H9 (cell line): Measurements from ENCODE around the gene EGLN3. TPM values are rescaled to one million over a fixed set of nuclear protein-coding genes. Genes with fewer than 3 reads are reported as not detected.

Experiments used
- DNase-seq: peaks from one replicate; pipeline ENCODE4 v3.0.0-alpha.2; 2017
- H2AFZ ChIP-seq: one replicate; pipeline ENCODE4 v1.6.1; 2013; ENCODE audit warnings: mild to moderate bottlenecking, low read length, control low read depth, moderate library complexity
- H2AK5ac ChIP-seq: 2 replicates; pipeline ENCODE4 v1.6.1; 2013; ENCODE audit warnings: low read length, control low read depth, mixed read lengths; ENCODE audit not compliant: insufficient read length
- H2BK120ac ChIP-seq: one replicate; pipeline ENCODE4 v1.6.1; 2013; ENCODE audit warnings: low read depth, mild to moderate bottlenecking, low read length, control low read depth, inconsistent platforms; ENCODE audit not compliant: poor library complexity, severe bottlenecking
- H2BK12ac ChIP-seq: 2 replicates; pipeline ENCODE4 v1.6.1; 2013; ENCODE audit warnings: low read length, control low read depth, mixed read lengths, low read depth; ENCODE audit not compliant: insufficient read length
- H2BK15ac ChIP-seq: 2 replicates; pipeline ENCODE4 v1.6.1; 2013; ENCODE audit warnings: low read depth, low read length, control low read depth
- H2BK20ac ChIP-seq: one replicate; pipeline ENCODE4 v1.6.1; 2013; ENCODE audit warnings: low read depth, mild to moderate bottlenecking, low read length, control low read depth, inconsistent platforms; ENCODE audit not compliant: poor library complexity, severe bottlenecking
- H2BK5ac ChIP-seq: 2 replicates; pipeline ENCODE4 v1.6.1; 2013; ENCODE audit warnings: low read length, control low read depth, mixed read lengths; ENCODE audit not compliant: insufficient read length
- H3K14ac ChIP-seq: 2 replicates; pipeline ENCODE4 v1.6.1; 2013; ENCODE audit warnings: low read length, control low read depth; ENCODE audit not compliant: insufficient read depth
- H3K18ac ChIP-seq: 2 replicates; pipeline ENCODE4 v1.6.1; 2013; ENCODE audit warnings: low read depth, mild to moderate bottlenecking, mixed read lengths, low read length, control low read depth; ENCODE audit not compliant: insufficient read length
- H3K23ac ChIP-seq: 2 replicates; pipeline ENCODE4 v1.6.1; 2013; ENCODE audit warnings: low read length, control low read depth, mixed read lengths, low read depth; ENCODE audit not compliant: insufficient read length
- H3K23me2 ChIP-seq: 2 replicates; pipeline ENCODE4 v1.6.1; 2013; ENCODE audit warnings: low read depth, mild to moderate bottlenecking, mixed read lengths, low read length, control low read depth; ENCODE audit not compliant: insufficient read length, poor library complexity, severe bottlenecking
- H3K27ac ChIP-seq: 2 replicates; pipeline ENCODE4 v1.5.1; 2013; ENCODE audit warnings: low read length, control low read depth, mixed read lengths, low read depth; ENCODE audit not compliant: insufficient read length
- H3K27me3 ChIP-seq: 2 replicates; pipeline ENCODE4 v1.6.1; 2013; ENCODE audit warnings: low read length, control low read depth, inconsistent platforms; ENCODE audit not compliant: insufficient read depth
- H3K4ac ChIP-seq: 2 replicates; pipeline ENCODE4 v1.6.1; 2013; ENCODE audit warnings: low read depth, mild to moderate bottlenecking, control low read depth, inconsistent platforms, low read length, moderate library complexity
- H3K4me1 ChIP-seq: 2 replicates; pipeline ENCODE4 v1.6.1; 2013; ENCODE audit warnings: low read length, control low read depth, inconsistent platforms; ENCODE audit not compliant: insufficient read depth
- H3K4me2 ChIP-seq: 2 replicates; pipeline ENCODE4 v1.6.1; 2013; ENCODE audit warnings: low read length, control low read depth, mixed read lengths; ENCODE audit not compliant: insufficient read length, insufficient read depth
- H3K56ac ChIP-seq: 2 replicates; pipeline ENCODE4 v1.6.1; 2013; ENCODE audit warnings: low read depth, mild to moderate bottlenecking, mixed read lengths, low read length, control low read depth; ENCODE audit not compliant: insufficient read length
- H3K79me1 ChIP-seq: 2 replicates; pipeline ENCODE4 v1.6.1; 2013; ENCODE audit warnings: low read depth, mild to moderate bottlenecking, moderate library complexity, low read length, control low read depth, inconsistent platforms; ENCODE audit not compliant: insufficient read depth, poor library complexity, severe bottlenecking
- H3K79me2 ChIP-seq: 2 replicates; pipeline ENCODE4 v1.6.1; 2013; ENCODE audit warnings: low read length, control low read depth, inconsistent platforms; ENCODE audit not compliant: insufficient read depth
- H3K9ac ChIP-seq: 2 replicates; pipeline ENCODE4 v1.6.1; 2013; ENCODE audit warnings: low read length, control low read depth, mixed read lengths; ENCODE audit not compliant: insufficient read length; ENCODE audit errors: extremely low read depth
- H3K9me3 ChIP-seq: one replicate; pipeline ENCODE4 v1.6.1; 2013; ENCODE audit warnings: low read depth, low read length, inconsistent platforms; ENCODE audit not compliant: control insufficient read depth
- H3T11ph ChIP-seq: one replicate; pipeline ENCODE4 v1.6.1; 2013; ENCODE audit warnings: mild to moderate bottlenecking, low read length, control low read depth, inconsistent platforms
- H4K20me1 ChIP-seq: one replicate; pipeline ENCODE4 v1.6.1; 2013; ENCODE audit not compliant: control insufficient read depth, insufficient read length, insufficient read depth
- H4K5ac ChIP-seq: 2 replicates; pipeline ENCODE4 v1.6.1; 2013; ENCODE audit warnings: low read depth, mild to moderate bottlenecking, mixed read lengths, low read length, control low read depth; ENCODE audit not compliant: insufficient read length
- H4K8ac ChIP-seq: replicated peaks from 2 replicates; pipeline ENCODE4 v1.6.1; 2013; ENCODE audit warnings: low read length, control low read depth, mixed read lengths, low read depth; ENCODE audit not compliant: insufficient read length
- H4K91ac ChIP-seq: 2 replicates; pipeline ENCODE4 v1.6.1; 2013; ENCODE audit warnings: low read depth, mild to moderate bottlenecking, moderate library complexity, mixed read lengths, low read length, control low read depth; ENCODE audit not compliant: insufficient read length
- H3K27ac Mint-ChIP-seq, 3 experiments: 2 replicates in 2 of 3; 3 replicates in 1 of 3; pipeline ENCODE4 v1.8.0; 2020 to 2021; ENCODE audit warnings: mixed read lengths in 3 of 3, mild to moderate bottlenecking in 1 of 3, moderate library complexity in 1 of 3
- H3K27me3 Mint-ChIP-seq: 2 replicates; pipeline ENCODE4 v1.8.0; 2021; ENCODE audit warnings: low read depth, mild to moderate bottlenecking, moderate library complexity, mixed read lengths
- H3K36me3 Mint-ChIP-seq, 3 experiments: 2 replicates in 2 of 3; 3 replicates in 1 of 3; pipeline ENCODE4 v1.8.0; 2020 to 2021; ENCODE audit warnings: low read depth in 3 of 3, mixed read lengths in 3 of 3; ENCODE audit not compliant: insufficient read depth in 1 of 3
- H3K4me1 Mint-ChIP-seq, 2 experiments: 2 replicates each; pipeline ENCODE4 v1.8.0; 2020; ENCODE audit warnings: mixed read lengths in 2 of 2
- H3K4me3 Mint-ChIP-seq, 2 experiments: 2 replicates in 1 of 2; 3 replicates in 1 of 2; pipeline ENCODE4 v1.8.0; 2020 to 2021; ENCODE audit warnings: mild to moderate bottlenecking in 2 of 2, mixed read lengths in 2 of 2, moderate library complexity in 1 of 2
- H3K9me3 Mint-ChIP-seq, 2 experiments: 2 replicates in 1 of 2; 3 replicates in 1 of 2; pipeline ENCODE4 v1.8.0; 2020; ENCODE audit warnings: mild to moderate bottlenecking in 2 of 2, mixed read lengths in 2 of 2, moderate library complexity in 1 of 2
- WGBS: extraction: QIAGEN DNeasy Blood & Tissue Kit; methylation state at CpG from one replicate; pipeline ENCODE4 v1.1.7; 2013; ENCODE audit warnings: missing lambda C conversion rate, low lambda C conversion rate, mixed read lengths; ENCODE audit not compliant: insufficient read length; ENCODE audit errors: extremely low coverage; 5-methylcytosine and 5-hydroxymethylcytosine counted together
- total RNA-seq: library from RNA; stranded (reverse); gene quantifications from 2 replicates; pipeline ENCODE4 v1.2.1, GENCODE V29; 2021
- TF ChIP-seq, protein P1 (sequence below): fragments of 200-600 bp; sonication (generic); conservative IDR thresholded peaks from 3 replicates; pipeline ENCODE4 v1.8.0; 2021; ENCODE audit warnings: antibody characterized with exemption, mild to moderate bottlenecking

EGLN3 gene
- total RNA-seq, 1 experiment from 2014 or later: 19.8 TPM

DNA sequence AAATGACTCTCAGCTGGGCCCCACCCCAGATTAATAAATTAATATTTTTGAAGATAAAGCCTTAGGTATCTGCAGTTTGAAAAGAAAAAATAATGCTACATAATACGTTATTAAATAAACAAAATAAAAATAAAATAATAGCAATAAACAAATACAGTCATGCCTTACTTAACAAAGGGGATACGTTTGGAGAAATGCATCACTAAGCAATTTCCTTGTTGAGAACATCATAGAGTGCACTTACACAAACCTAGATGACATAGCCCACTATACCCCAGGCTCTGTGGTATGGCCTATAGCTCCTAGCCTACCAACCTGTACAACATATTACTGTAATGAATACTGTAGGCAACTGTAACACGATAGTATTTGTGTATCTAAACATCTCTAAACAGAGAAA, 7.1 kb upstream of the EGLN3 start:
- TF ChIP-seq, protein P1, sequence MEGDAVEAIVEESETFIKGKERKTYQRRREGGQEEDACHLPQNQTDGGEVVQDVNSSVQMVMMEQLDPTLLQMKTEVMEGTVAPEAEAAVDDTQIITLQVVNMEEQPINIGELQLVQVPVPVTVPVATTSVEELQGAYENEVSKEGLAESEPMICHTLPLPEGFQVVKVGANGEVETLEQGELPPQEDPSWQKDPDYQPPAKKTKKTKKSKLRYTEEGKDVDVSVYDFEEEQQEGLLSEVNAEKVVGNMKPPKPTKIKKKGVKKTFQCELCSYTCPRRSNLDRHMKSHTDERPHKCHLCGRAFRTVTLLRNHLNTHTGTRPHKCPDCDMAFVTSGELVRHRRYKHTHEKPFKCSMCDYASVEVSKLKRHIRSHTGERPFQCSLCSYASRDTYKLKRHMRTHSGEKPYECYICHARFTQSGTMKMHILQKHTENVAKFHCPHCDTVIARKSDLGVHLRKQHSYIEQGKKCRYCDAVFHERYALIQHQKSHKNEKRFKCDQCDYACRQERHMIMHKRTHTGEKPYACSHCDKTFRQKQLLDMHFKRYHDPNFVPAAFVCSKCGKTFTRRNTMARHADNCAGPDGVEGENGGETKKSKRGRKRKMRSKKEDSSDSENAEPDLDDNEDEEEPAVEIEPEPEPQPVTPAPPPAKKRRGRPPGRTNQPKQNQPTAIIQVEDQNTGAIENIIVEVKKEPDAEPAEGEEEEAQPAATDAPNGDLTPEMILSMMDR: no peak
- no peak overlapping the region for H2AK5ac ChIP-seq
- no peaks in the 10 kb centered on the region for H4K20me1 ChIP-seq
- DNase-seq: no peak
- no peak overlapping the region for H2BK5ac ChIP-seq
- no peaks in the 10 kb centered on the region for H3K23me2 ChIP-seq
- H3K18ac ChIP-seq: no peak overlapping the region
- no peak overlapping the region for H4K91ac ChIP-seq
- H2BK120ac ChIP-seq: no peak overlapping the region
- no peaks in the 10 kb centered on the region for H3K27me3 Mint-ChIP-seq
- H4K8ac ChIP-seq: no peak overlapping the region
- H3K9ac ChIP-seq: no peak overlapping the region
- no peak overlapping the region for H3K4ac ChIP-seq
- no peak overlapping the region for H3K4me3 Mint-ChIP-seq
- no peak overlapping the region for H2AFZ ChIP-seq
- H3K27ac Mint-ChIP-seq: no peak overlapping the region
- H2BK12ac ChIP-seq: no peak overlapping the region
- H3K27ac ChIP-seq: no peak overlapping the region
- H3K9me3 Mint-ChIP-seq: peaks cover 3 to 6% of the 10 kb centered on the region in 2 experiments; a peak in 4 of 5 replicates
- H4K5ac ChIP-seq: no peak overlapping the region
- peaks cover 0 to 7% (median 0%) of the 10 kb centered on the region in 3 experiments; a peak in 2 of 7 replicates for H3K36me3 Mint-ChIP-seq
- H3K4me1 Mint-ChIP-seq: peaks cover 8 to 16% of the 10 kb centered on the region in 2 experiments
- no peak overlapping the region for H2BK15ac ChIP-seq
- H3K4me2 ChIP-seq: no peak overlapping the region
- no CpG with 5 or more reads among the region's 3 CpGs for WGBS
- H3T11ph ChIP-seq: no peak overlapping the region
- no peaks in the 10 kb centered on the region for H3K79me1 ChIP-seq
- no peak overlapping the region for H3K56ac ChIP-seq
- no peak overlapping the region for H2BK20ac ChIP-seq
- no peaks in the 10 kb centered on the region for H3K4me1 ChIP-seq
- H3K23ac ChIP-seq: no peak overlapping the region
- no peaks in the 10 kb centered on the region for H3K27me3 ChIP-seq
- H3K9me3 ChIP-seq: no peaks in the 10 kb centered on the region
- no peak overlapping the region for H3K14ac ChIP-seq
- no peaks in the 10 kb centered on the region for H3K79me2 ChIP-seq
